Measurements from ENCODE around the gene CTSO.
"Not testable (repeated sequence)": the region's sequence is repeated elsewhere in the genome, so short reads cannot be mapped to it uniquely, and the experiment has no call there.

The CTSO gene

DNA sequence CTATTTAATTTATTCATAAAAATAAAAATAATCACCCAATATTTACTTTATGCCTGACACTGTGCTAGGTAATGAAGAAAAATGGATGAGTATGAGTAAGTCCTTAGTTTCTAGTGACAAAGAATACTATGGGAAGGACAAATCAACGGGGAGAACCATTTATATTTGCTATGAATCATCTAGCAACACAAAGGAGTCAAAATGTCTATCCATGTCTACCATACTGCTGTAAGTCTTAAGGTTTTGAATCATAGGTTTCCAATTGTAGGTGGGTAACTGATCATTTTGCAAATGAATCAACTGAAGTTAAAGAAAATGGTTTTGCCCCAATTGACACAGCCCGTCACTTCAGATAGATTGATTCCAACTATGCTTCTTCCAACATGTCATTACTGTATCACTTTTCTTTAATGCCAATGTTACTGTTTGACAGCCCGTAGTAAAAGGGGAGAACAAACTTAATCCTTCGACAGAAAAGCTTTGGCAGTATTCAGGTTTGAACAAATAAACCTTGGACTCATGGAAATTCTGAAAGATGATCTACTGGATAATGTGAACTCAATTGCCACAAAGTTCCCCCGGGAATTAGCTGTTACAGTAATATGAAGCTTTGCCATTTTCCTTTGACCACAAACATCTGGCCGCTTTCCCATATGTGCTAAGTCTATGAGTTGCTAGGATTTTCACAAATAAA lies 47.0 kb downstream of the CTSO start:
- ATAC-seq: no peak
- DNase-seq: no peak

- DNase-seq (no peak), ATAC-seq (no peak)
These were observed 49.3 kb downstream of the CTSO start for GRCh38 chr4:155904331-155904730.

DNA sequence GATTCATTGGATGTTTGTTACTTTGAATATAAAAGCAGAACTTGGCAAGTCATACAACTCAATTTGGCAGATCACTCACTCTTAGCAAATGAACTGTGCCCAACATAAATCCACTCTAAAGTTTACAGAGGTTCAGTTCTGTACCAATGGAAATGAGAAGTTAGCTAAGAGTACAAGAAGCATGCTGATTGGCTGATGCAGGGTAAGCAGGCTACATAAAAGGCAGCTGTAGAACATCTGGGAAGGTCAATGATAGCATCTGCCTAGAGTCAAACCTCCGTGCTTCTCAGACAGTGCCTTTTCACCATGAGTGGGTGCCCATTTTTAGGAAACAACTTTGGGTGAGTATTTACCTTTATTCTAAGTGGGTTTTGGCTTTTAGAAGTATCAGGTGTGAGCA lies 50.2 kb downstream of the CTSO start, which contains the start of gene TDO2:
TDO2 (plus strand) TSS at position 244 of the 400 bp plus-strand sequence; CDS start at position 307, 63 bp downstream.
- DNase-seq (no peak), ATAC-seq (no peak)

- DNase-seq: no peak
- ATAC-seq: no peak
These were observed 52.7 kb downstream of the CTSO start for GRCh38 chr4:155901013-155901412.

- DNase-seq (no peak), ATAC-seq (no peak)
These were observed 53.3 kb downstream of the CTSO start for GRCh38 chr4:155900381-155900780.

GRCh38 chr4:155899891-155900290 lies 53.8 kb downstream of the CTSO start:
- DNase-seq (no peak), ATAC-seq (no peak)

DNA sequence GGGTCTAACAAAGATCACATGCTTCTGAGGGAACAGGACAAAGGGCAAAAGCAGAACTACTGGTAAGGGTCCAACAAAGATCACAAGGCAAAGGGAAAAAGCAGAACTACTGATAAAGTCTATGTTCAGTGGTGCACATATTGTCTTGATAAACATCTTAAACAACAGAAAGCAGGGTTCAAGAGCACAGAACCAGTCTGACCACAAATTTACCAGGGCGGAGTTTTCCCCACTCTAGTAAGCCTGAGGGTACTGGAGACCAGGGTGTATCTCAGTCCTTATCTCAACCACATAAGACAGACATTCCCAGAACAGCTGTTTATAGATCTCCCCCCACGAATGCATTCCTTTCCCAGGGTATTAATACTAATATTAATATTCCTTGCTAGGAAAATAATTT lies 55.3 kb downstream of the CTSO start:
- not testable (repeated sequence) for DNase-seq, ATAC-seq

GRCh38 chr4:155891058-155891457 lies 62.6 kb downstream of the CTSO start:
- ATAC-seq (no peak), DNase-seq (no peak)

GRCh38 chr4:155889946-155890345 lies 63.7 kb downstream of the CTSO start:
- ATAC-seq (no peak), DNase-seq (no peak)

DNA sequence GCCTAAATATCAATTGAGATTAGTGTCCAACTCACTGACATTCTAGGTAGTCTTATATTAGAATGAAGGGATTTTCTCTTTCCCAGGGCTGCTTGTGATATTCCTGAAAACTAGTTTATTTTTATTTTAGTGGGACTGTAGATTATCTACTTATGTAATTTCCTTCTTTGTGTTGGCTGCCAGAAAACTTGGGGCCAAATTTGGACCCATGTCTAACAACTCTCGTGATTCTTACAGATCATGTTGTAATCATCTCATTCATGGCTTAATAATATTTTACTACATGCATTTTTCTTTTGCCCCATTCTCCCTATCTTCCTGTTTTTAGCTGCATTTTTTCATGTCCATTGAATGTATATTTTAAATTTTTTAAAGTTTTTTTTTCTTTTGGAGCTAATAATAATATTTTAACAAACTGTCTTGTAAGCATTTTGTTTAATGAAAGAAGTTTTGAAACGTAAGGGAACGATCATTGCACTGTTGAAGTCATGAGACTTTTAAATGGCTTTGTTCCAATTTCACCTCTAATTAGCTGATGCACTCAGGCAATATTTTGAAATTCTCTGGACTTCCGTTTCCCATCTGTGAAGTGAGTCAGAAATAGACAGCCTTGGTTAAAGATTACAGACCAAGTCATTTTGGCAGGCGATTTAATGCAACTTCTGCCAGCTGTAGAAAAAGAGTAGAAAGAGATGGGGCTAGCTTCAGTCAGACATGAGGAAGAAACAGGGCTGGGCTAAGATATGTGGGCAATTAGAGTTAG lies 64.5 kb downstream of the CTSO start:
- ATAC-seq: no peak
- DNase-seq: no peak

GRCh38 chr4:155887847-155888570 lies 65.7 kb downstream of the CTSO start:
- ATAC-seq (no peak), DNase-seq (no peak)

- ATAC-seq (no peak), DNase-seq (no peak)
These were observed 66.6 kb downstream of the CTSO start for GRCh38 chr4:155887045-155887444.

- ATAC-seq: no peak
- DNase-seq: no peak
These were observed 68.0 kb downstream of the CTSO start for GRCh38 chr4:155885666-155886065.

DNA sequence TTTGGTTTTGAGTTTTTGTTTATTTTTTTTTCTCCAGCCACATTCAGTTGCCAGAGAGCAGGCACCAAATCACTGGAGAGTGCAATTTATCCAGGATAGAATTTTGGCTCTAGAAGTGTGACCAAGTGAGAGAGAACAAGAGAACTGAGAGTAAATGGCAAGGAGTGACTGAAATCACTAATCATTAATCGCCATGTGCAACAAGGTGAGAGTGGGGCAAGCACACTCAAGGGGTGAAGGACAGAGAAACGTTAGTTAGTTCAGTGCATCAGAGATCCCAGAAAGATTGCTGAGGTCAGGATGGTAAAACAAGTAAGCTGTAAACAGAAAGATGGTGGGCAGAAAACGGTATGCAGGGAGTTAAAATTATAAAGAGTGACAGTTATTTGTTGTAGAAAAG lies 69.8 kb downstream of the CTSO start:
- DNase-seq: no peak
- no peak for ATAC-seq

DNA sequence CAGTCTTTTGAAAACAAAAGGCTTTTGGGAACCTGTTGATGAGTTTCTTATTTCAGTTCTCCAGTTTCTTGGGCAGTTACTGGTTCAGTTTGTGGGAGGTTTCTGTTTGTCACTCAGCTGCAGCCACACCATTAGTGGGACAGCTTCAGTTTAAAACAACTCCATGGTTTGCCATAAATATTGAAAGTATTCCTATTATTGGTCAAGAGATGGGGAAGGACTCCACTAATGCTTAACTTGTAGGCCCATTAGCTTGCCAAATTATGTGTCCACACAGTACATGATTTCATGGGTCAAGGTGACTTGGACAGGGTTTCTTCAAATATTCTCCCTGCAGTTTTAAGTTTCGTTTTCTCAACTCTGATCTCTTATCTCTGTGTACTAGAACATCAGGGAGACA lies 72.1 kb downstream of the CTSO start:
- DNase-seq: no peak
- no peak for ATAC-seq

GRCh38 chr4:155879767-155880166 lies 73.9 kb downstream of the CTSO start:
- ATAC-seq (no peak), DNase-seq (no peak)

- DNase-seq (no peak), ATAC-seq (no peak)
These were observed 75.1 kb downstream of the CTSO start for GRCh38 chr4:155878611-155879010.

DNA sequence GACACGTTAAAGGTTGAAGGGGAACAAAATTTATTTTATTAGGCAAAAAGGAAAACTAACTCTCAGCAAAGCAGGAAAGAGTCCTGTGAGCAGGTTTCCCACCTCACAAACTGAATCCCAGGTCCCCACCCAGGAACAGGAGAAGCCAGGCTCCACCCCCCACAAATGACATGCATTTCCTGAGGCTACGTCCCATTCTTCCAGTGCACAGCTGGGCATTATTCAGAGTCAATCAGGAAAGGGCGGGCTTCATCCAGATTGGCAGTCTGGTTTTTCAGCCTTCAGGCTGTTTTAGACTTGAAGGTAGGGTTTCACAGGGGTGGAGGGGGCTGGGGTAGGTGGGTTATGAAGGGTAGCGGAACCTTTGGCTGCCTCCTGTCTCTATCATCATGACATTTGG lies 75.7 kb downstream of the CTSO start:
- DNase-seq: no peak

GRCh38 chr4:155875878-155876277 lies 77.8 kb downstream of the CTSO start:
- DNase-seq (no peak), ATAC-seq (no peak)

More for the DNA sequence above, 75.7 kb downstream of the CTSO start:
- no peak for ATAC-seq
